ENCODE data around the gene SCN1A. TPM values are rescaled to one million over a fixed set of nuclear protein-coding genes. Genes with fewer than 3 reads are reported as not detected.

SCN1A gene
- total and polyA plus RNA-seq, 2 donors (not counting 3 experiments of a cell fraction or from before 2014, with no cell fraction given), result not detected

DNA sequence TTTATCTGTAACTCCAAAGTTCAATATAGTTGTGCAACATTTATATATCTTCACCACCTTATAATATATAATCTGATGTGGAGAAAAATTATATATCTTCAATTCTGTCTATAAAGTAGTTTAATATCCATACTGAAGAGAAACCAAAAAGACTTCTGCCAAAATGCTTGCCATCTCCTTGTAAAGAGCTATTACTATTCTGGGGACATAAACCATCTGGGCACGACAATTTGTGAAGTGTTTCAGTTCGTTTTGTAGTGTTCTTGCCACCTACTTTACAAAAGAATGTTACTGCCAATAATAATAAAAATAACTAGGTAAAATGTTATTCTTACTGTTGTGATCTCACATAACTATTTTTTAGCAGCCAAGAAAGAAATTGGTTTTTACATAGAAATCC, 45.1 kb downstream of the SCN1A start:
- H4K20me1 ChIP-seq (replicated peaks; ENCODE audit: control insufficient read depth, extremely low read depth, insufficient read depth, low read length), result no peaks in the 10 kb centered on the region
- H3K4me3 ChIP-seq (replicated peaks in 1 of 3; ENCODE audit: insufficient read depth in 1 of 3, low read depth in 1 of 3, low read length in 3 of 3), result no peak overlapping the region
- ChIA-PET CTCF (interaction anchor here (0.8 to 3.2 kb wide), 2 partner anchors 17 to 25 kb away, joined by 3 to 14 read pairs; no protein-coding TSS in a partner anchor), POLR2A (no interaction called here)
- intact Hi-C loops (cut with micrococcal nuclease) (no loop called here), dilution Hi-C loops (cut with MboI; ENCODE audit: extremely low pct_ligation_motif_present, low sequenced_read_pairs) (no loop called here)
- TF ChIP-seq EZH2 (IDR thresholded peaks at IDR 0.05; ENCODE audit: borderline replicate concordance, low read depth, low read length, severe bottlenecking) (no peak), POLR2AphosphoS5 (IDR thresholded peaks at IDR 0.05; ENCODE audit: insufficient read depth, low read depth, low read length) (no peak), GATA2 (IDR thresholded peaks at IDR 0.05; ENCODE audit: insufficient read depth, insufficient read length, low read depth, low read length) (no peak), JUN (IDR thresholded peaks at IDR 0.05; ENCODE audit: borderline replicate concordance, insufficient read depth, insufficient read length, low read depth) (no peak), POLR2A (IDR thresholded peaks at IDR 0.05; ENCODE audit: low read depth, low read length) (no peak), FOS (IDR thresholded peaks at IDR 0.05; ENCODE audit: borderline replicate concordance, insufficient read depth, low read length) (no peak), MYC (IDR thresholded peaks at IDR 0.05; ENCODE audit: low read depth, low read length) (no peak)
- TF ChIP-seq, protein P1, sequence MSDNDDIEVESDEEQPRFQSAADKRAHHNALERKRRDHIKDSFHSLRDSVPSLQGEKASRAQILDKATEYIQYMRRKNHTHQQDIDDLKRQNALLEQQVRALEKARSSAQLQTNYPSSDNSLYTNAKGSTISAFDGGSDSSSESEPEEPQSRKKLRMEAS (IDR thresholded peaks at IDR 0.05; ENCODE audit: insufficient read depth, insufficient read length), result no peak
- TF ChIP-seq, protein P2, sequence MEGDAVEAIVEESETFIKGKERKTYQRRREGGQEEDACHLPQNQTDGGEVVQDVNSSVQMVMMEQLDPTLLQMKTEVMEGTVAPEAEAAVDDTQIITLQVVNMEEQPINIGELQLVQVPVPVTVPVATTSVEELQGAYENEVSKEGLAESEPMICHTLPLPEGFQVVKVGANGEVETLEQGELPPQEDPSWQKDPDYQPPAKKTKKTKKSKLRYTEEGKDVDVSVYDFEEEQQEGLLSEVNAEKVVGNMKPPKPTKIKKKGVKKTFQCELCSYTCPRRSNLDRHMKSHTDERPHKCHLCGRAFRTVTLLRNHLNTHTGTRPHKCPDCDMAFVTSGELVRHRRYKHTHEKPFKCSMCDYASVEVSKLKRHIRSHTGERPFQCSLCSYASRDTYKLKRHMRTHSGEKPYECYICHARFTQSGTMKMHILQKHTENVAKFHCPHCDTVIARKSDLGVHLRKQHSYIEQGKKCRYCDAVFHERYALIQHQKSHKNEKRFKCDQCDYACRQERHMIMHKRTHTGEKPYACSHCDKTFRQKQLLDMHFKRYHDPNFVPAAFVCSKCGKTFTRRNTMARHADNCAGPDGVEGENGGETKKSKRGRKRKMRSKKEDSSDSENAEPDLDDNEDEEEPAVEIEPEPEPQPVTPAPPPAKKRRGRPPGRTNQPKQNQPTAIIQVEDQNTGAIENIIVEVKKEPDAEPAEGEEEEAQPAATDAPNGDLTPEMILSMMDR (IDR thresholded peaks at IDR 0.05; ENCODE audit: extremely low read depth in 1 of 2, insufficient read depth in 1 of 2, low read depth in 1 of 2, low read length in 2 of 2), result no peak
- no peak overlapping the region for H3K4me2 ChIP-seq (ENCODE audit: insufficient read depth, low read length)
- no peaks in the 10 kb centered on the region for H3K79me2 ChIP-seq (ENCODE audit: control insufficient read depth, insufficient read depth, low read length)
- no peak overlapping the region for H2AFZ ChIP-seq (ENCODE audit: low read depth, low read length)
- H3K4me1 ChIP-seq (ENCODE audit: control insufficient read depth, extremely low read depth, insufficient read depth, low read length), result peaks cover 6% of the 10 kb centered on the region
- no peaks in the 10 kb centered on the region for H3K27me3 ChIP-seq (ENCODE audit: control insufficient read depth in 2 of 2, insufficient read depth in 2 of 2, low read length in 2 of 2)
- no peaks in the 10 kb centered on the region for H3K9me1 ChIP-seq (replicated peaks; ENCODE audit: control insufficient read depth, extremely low read depth, insufficient read depth, low read length)
- DNase-seq (ENCODE audit: low read depth, low spot score) (no peak), FAIRE-seq (no peak)
- H3K27ac ChIP-seq (ENCODE audit: insufficient read depth, low read depth, low read length), result no peak overlapping the region
- no peaks in the 10 kb centered on the region for H3K9me3 ChIP-seq (replicated peaks; ENCODE audit: control insufficient read depth, insufficient read depth, low read length)
- H3K36me3 ChIP-seq (ENCODE audit: control insufficient read depth in 2 of 2, extremely low read depth in 1 of 2, insufficient read depth in 2 of 2, low read length in 2 of 2), result no peaks in the 10 kb centered on the region
- H3K9ac ChIP-seq (replicated peaks; ENCODE audit: extremely low read depth, insufficient read depth, low read length), result no peak overlapping the region
- BruUV-seq (replicated peaks), result no TSS peak

All from endothelial cell of umbilical vein (primary cell).